SK-N-SH (cell line): ENCODE results near the gene ADD2. TPM values are rescaled to one million over a fixed set of nuclear protein-coding genes. Genes with fewer than 3 reads are reported as not detected.

Experiments
- CTCF ChIA-PET: fragments of 300-600, 350-600 bp; formaldehyde crosslinking; extraction: SDS; loops from one replicate; lab custom pipeline; 2021; lab: Yijun Ruan, JAX
- POLR2A ChIA-PET: fragments of 350-600 bp; sonication (Branson Sonifier 250); formaldehyde crosslinking; extraction: SDS; loops from one replicate; lab custom pipeline; 2020; ENCODE audit warnings: antibody characterized with exemption, inconsistent platforms; lab: Yijun Ruan, JAX
- DNase-seq: peaks from one replicate; pipeline ENCODE4 v3.0.0; 2012
- H2AFZ ChIP-seq: fragments of 200-600 bp; sonication (generic); 2 replicates; pipeline ENCODE4 v1.8.1; 2016; ENCODE audit warnings: antibody characterized with exemption, mild to moderate bottlenecking, low read depth
- H3F3A ChIP-seq: fragments of 200-600 bp; sonication (generic); replicated peaks from 2 replicates; pipeline ENCODE3; 2016; ENCODE audit warnings: antibody characterized with exemption, mild to moderate bottlenecking; ENCODE audit not compliant: insufficient read depth
- H3K27ac ChIP-seq, 2 experiments: fragments of 200-500 bp in 1 of 2; fragments of 200-600 bp in 1 of 2; sonication (Bioruptor generic) in 1 of 2; sonication (generic), shearing (Covaris generic) in 1 of 2; 2 replicates each; pipeline versions ENCODE4 v1.5.1 to v1.6.1; 2014 to 2016; ENCODE audit warnings: low read depth in 2 of 2, inconsistent platforms in 1 of 2, low read length in 1 of 2, mild to moderate bottlenecking in 1 of 2, mixed read lengths in 1 of 2
- H3K27me3 ChIP-seq: fragments of 200-600 bp; sonication (generic), shearing (Covaris generic); 2 replicates; pipeline ENCODE4 v1.6.1; 2016; ENCODE audit warnings: mixed run types; ENCODE audit not compliant: insufficient read depth
- H3K36me3 ChIP-seq, 2 experiments: fragments of 200-500 bp in 1 of 2; fragments of 200-600 bp in 1 of 2; sonication (Bioruptor generic) in 1 of 2; sonication (generic) in 1 of 2; replicated peaks in 1 of 2; 2 replicates each; pipeline versions ENCODE3 to v1.5.1; 2014 to 2016; ENCODE audit warnings: low read length in 1 of 2, mild to moderate bottlenecking in 1 of 2; ENCODE audit not compliant: insufficient read depth in 2 of 2, control insufficient read depth in 1 of 2
- H3K4me1 ChIP-seq, 2 experiments: fragments of 200-500 bp in 1 of 2; fragments of 200-600 bp in 1 of 2; sonication (Bioruptor generic) in 1 of 2; sonication (generic), shearing (Covaris generic) in 1 of 2; 2 replicates each; pipeline versions ENCODE4 v1.5.1 to v1.6.1; 2014 to 2016; ENCODE audit warnings: low read depth in 1 of 2, low read length in 1 of 2, mixed run types in 1 of 2; ENCODE audit not compliant: insufficient read depth in 2 of 2, control insufficient read depth in 1 of 2
- H3K4me2 ChIP-seq: fragments of 200-600 bp; sonication (generic), shearing (Covaris generic); 2 replicates; pipeline ENCODE4 v1.6.1; 2017; ENCODE audit warnings: mixed run types
- H3K4me3 ChIP-seq, 2 experiments: fragments of 200-500 bp in 1 of 2; fragments of 200-600 bp in 1 of 2; sonication (Bioruptor generic) in 1 of 2; sonication (generic), shearing (Covaris generic) in 1 of 2; 2 replicates each; pipeline versions ENCODE4 v1.5.1 to v1.8.1; 2014 to 2016; ENCODE audit warnings: low read depth in 2 of 2, inconsistent platforms in 1 of 2, low read length in 1 of 2, mild to moderate bottlenecking in 1 of 2, mixed read lengths in 1 of 2, moderate library complexity in 1 of 2
- H3K79me2 ChIP-seq: fragments of 200-600 bp; sonication (generic); 2 replicates; pipeline ENCODE4 v1.8.1; 2017; ENCODE audit warnings: mild to moderate bottlenecking; ENCODE audit not compliant: insufficient read depth
- H3K9ac ChIP-seq: fragments of 200-600 bp; sonication (generic); 2 replicates; pipeline ENCODE4 v1.6.1; 2017; ENCODE audit warnings: mixed run types
- H3K9me2 ChIP-seq: fragments of 200-600 bp; sonication (generic); 2 replicates; pipeline ENCODE4 v1.6.1; 2017; ENCODE audit warnings: mixed run types
- H3K9me3 ChIP-seq: fragments of 200-600 bp; sonication (generic); 2 replicates; pipeline ENCODE4 v1.6.1; 2017; ENCODE audit warnings: mixed run types, mild to moderate bottlenecking, moderate library complexity
- H4K20me1 ChIP-seq: fragments of 200-600 bp; sonication (generic); 2 replicates; pipeline ENCODE4 v1.6.1; 2017; ENCODE audit warnings: mild to moderate bottlenecking, mixed run types; ENCODE audit not compliant: insufficient read depth
- CHD2 ChIP-seq: fragments of 150-350 bp; IDR thresholded peaks from 2 replicates; pipeline ENCODE4 v1.6.1; 2018; ENCODE audit warnings: low read length; ENCODE audit not compliant: partially characterized antibody
- CTCF ChIP-seq: fragments of 200-600 bp; sonication (generic); IDR thresholded peaks from 2 replicates; pipeline ENCODE4 v1.6.1; 2017; ENCODE audit warnings: antibody characterized with exemption, mild to moderate bottlenecking, moderate library complexity
- GATA2 ChIP-seq: sonication (generic); formaldehyde crosslinking; IDR thresholded peaks from 2 replicates; pipeline ENCODE4 v1.5.0; 2020; ENCODE audit warnings: mild to moderate bottlenecking, missing genetic modification reagents
- JUND ChIP-seq: IDR thresholded peaks from 2 replicates; pipeline ENCODE4 v1.4.0; 2012
- REST ChIP-seq: IDR thresholded peaks from 2 replicates; pipeline ENCODE4 v1.6.1; 2012; ENCODE audit warnings: mild to moderate bottlenecking, low read depth, low read length, moderate library complexity
- RFX5 ChIP-seq: IDR thresholded peaks from 2 replicates; pipeline ENCODE4 v1.6.1; 2012; ENCODE audit warnings: mild to moderate bottlenecking, improper control_type of control experiment, low read length
- SMC3 ChIP-seq: IDR thresholded peaks from 2 replicates; pipeline ENCODE4 v1.6.1; 2012; ENCODE audit warnings: low read depth, low read length, improper control_type of control experiment
- TAF1 ChIP-seq: IDR thresholded peaks from 2 replicates; pipeline ENCODE4 v1.6.1; 2012; ENCODE audit warnings: low read depth, mild to moderate bottlenecking, low read length, moderate library complexity, borderline replicate concordance
- USF2 ChIP-seq: fragments of 150-350 bp; IDR thresholded peaks from 2 replicates; pipeline ENCODE4 v1.6.1; 2017; ENCODE audit warnings: antibody characterized with exemption, low read length, low read depth, borderline replicate concordance
- WGBS: methylation state at CpG from one replicate; pipeline ENCODE4 v1.1.6; 2017; ENCODE audit warnings: low lambda C conversion rate; 5-methylcytosine and 5-hydroxymethylcytosine counted together
- polyA plus RNA-seq, 3 experiments: library from polyadenylated mRNA; depleted of rRNA; stranded (reverse); fragments of >200 nt; gene quantifications; 2 replicates each; pipeline ENCODE4 v1.2.3, GENCODE V29; 2012

The ADD2 gene
- polyA plus RNA-seq, 1 of the 3 experiments (the other 2 are of a cell fraction), result 0.30 TPM

GRCh38 chr2:70752396-70752795, 15.6 kb downstream of the ADD2 start:
- CTCF ChIA-PET, result interaction anchor here (2.6 kb wide), 1 partner anchor 16 kb away, joined by 9 read pairs; the partner anchor contains the start of gene ADD2
- POLR2A ChIA-PET, result no interaction called here
- H3K79me2 ChIP-seq, result no peaks in the 10 kb centered on the region
- no peak overlapping the region for H2AFZ ChIP-seq
- no peak overlapping the region for H3K4me3 ChIP-seq
- no peaks in the 10 kb centered on the region for H3K9me3 ChIP-seq
- no peaks in the 10 kb centered on the region for H3K9me2 ChIP-seq
- H3K36me3 ChIP-seq, result no peaks in the 10 kb centered on the region
- no peaks in the 10 kb centered on the region for H3K4me1 ChIP-seq
- H3K27ac ChIP-seq, result no peak overlapping the region
- no peaks in the 10 kb centered on the region for H4K20me1 ChIP-seq
- H3K4me2 ChIP-seq, result no peak overlapping the region
- WGBS, result 50% methylated on average over 1 of the region's 1 CpG
- H3K27me3 ChIP-seq, result no peaks in the 10 kb centered on the region
- DNase-seq, result no peak
- no peaks in the 10 kb centered on the region for H3F3A ChIP-seq
- H3K9ac ChIP-seq, result no peak overlapping the region
- TF ChIP-seq RFX5, result no peak
- no peak for TF ChIP-seq CTCF
- no peak for TF ChIP-seq GATA2 (CRISPR knock-in tag)
- no peak for TF ChIP-seq USF2
- no peak for TF ChIP-seq CHD2
- no peak for TF ChIP-seq REST
- TF ChIP-seq TAF1, result no peak
- TF ChIP-seq SMC3, result no peak
- TF ChIP-seq, all 33 proteins: peak for 0

GRCh38 chr2:70751881-70752280, 16.1 kb downstream of the ADD2 start:
- WGBS, result 70% methylated on average over 4 of the region's 4 CpGs
- Histone ChIP-seq H3F3A (no peaks in the 10 kb centered on the region), H3K4me3 (no peak overlapping the region), H3K79me2 (no peaks in the 10 kb centered on the region), H4K20me1 (no peaks in the 10 kb centered on the region), H3K9ac (no peak overlapping the region), H3K27ac (no peak overlapping the region), H3K4me1 (no peaks in the 10 kb centered on the region), H2AFZ (no peak overlapping the region)
- POLR2A ChIA-PET, result no interaction called here
- TF ChIP-seq JUND, result no peak
- TF ChIP-seq, all 33 proteins: peak for 0
- CTCF ChIA-PET, result interaction anchor here (1.1 to 2.6 kb wide), 4 partner anchors 8 to 39 kb away, joined by 3 to 9 read pairs (median 4); partner anchors contain the start of gene ADD2
- DNase-seq, result no peak
- Histone ChIP-seq H3K36me3 (no peaks in the 10 kb centered on the region), H3K27me3 (no peaks in the 10 kb centered on the region), H3K9me3 (no peaks in the 10 kb centered on the region), H3K4me2 (no peak overlapping the region), H3K9me2 (no peaks in the 10 kb centered on the region)
